BLaER1 treated with 17β-estradiol and CSF1 and Interleukin-3, amounts not matched to agents 10 nM and 100 nM (cell line): ENCODE results near the gene TBC1D16.
"Not testable (repeated sequence)": the region's sequence is repeated elsewhere in the genome, so short reads cannot be mapped to it uniquely, and the experiment has no call there.

Source experiments
- H3K27ac ChIP-seq, 11 experiments: shearing (Covaris generic); formaldehyde crosslinking; 2 replicates each; pipeline ENCODE4 v1.8.1; 2022
- H3K27me3 ChIP-seq, 11 experiments: shearing (Covaris generic); formaldehyde crosslinking; 2 replicates each; pipeline ENCODE4 v1.8.1; 2022
- H3K36me3 ChIP-seq, 11 experiments: shearing (Covaris generic); formaldehyde crosslinking; 2 replicates each; pipeline ENCODE4 v1.8.1; 2022
- H3K4me1 ChIP-seq, 10 experiments: shearing (Covaris generic); formaldehyde crosslinking; 2 replicates each; pipeline ENCODE4 v1.8.1; 2022
- H3K4me2 ChIP-seq, 11 experiments: shearing (Covaris generic); formaldehyde crosslinking; 2 replicates each; pipeline ENCODE4 v1.8.1; 2022
- H3K4me3 ChIP-seq, 10 experiments: shearing (Covaris generic); formaldehyde crosslinking; 2 replicates each; pipeline ENCODE4 v1.8.1; 2022
- H3K9ac ChIP-seq, 11 experiments: shearing (Covaris generic); formaldehyde crosslinking; 2 replicates each; pipeline ENCODE4 v1.8.1; 2022
- H3K9me3 ChIP-seq, 11 experiments: shearing (Covaris generic); formaldehyde crosslinking; replicated peaks in 1 of 11; 2 replicates each; pipeline ENCODE4 v1.8.1; 2022
- H4K20me1 ChIP-seq, 11 experiments: shearing (Covaris generic); formaldehyde crosslinking; 2 replicates each; pipeline ENCODE4 v1.8.1; 2022
- Cebpa-rat ChIP-seq, 11 experiments: shearing (Covaris generic); IDR thresholded peaks; 2 replicates each; pipeline ENCODE4 v1.8.1; 2022

TBC1D16 gene

GRCh38 chr17:79996291-79996690 lies 39.4 kb downstream of the TBC1D16 start:
- H3K4me2 ChIP-seq = peak overlapping the region; percentile 81 to 99 (median 90); a peak in 21 of 22 replicates
- TF ChIP-seq Cebpa-rat (IDR thresholded peaks at IDR 0.05) = no peak
- H4K20me1 ChIP-seq = no peaks in the 10 kb centered on the region; a peak in 1 of 22 replicates
- H3K9ac ChIP-seq = peak overlapping the region in 9 of 11 experiments; percentile 70 to 88 (median 78); a peak in 17 of 22 replicates
- H3K9me3 ChIP-seq = no peaks in the 10 kb centered on the region
- H3K27me3 ChIP-seq = peaks cover 0 to 6% (median 0%) of the 10 kb centered on the region in 11 experiments; a peak in 1 of 22 replicates
- H3K27ac ChIP-seq = peak overlapping the region; percentile 59 to 98 (median 93); a peak in 21 of 22 replicates
- H3K4me1 ChIP-seq = peaks cover 60 to 85% (median 77%) of the 10 kb centered on the region in 10 experiments
- peak overlapping the region in 1 of 10 experiments; percentile 48; a peak in 1 of 20 replicates for H3K4me3 ChIP-seq
- H3K36me3 ChIP-seq = no peaks in the 10 kb centered on the region; a peak in 1 of 22 replicates

GRCh38 chr17:79995696-79996095 lies 40.0 kb downstream of the TBC1D16 start:
- Histone ChIP-seq H3K36me3 (no peaks in the 10 kb centered on the region), H3K4me1 (peaks cover 60 to 91% (median 83%) of the 10 kb centered on the region in 10 experiments), H3K27me3 (peaks cover 0 to 7% (median 0%) of the 10 kb centered on the region in 11 experiments; a peak in 1 of 22 replicates), H4K20me1 (no peaks in the 10 kb centered on the region; a peak in 2 of 22 replicates), H3K9ac (peak overlapping the region in 4 of 11 experiments; percentile 43 to 85 (median 80); a peak in 7 of 22 replicates), H3K27ac (peak overlapping the region in 9 of 11 experiments; percentile 85 to 98 (median 94); a peak in 15 of 22 replicates), H3K4me3 (no peak overlapping the region), H3K9me3 (no peaks in the 10 kb centered on the region), H3K4me2 (peak overlapping the region in 10 of 11 experiments; percentile 81 to 99 (median 92); a peak in 18 of 22 replicates)
- TF ChIP-seq Cebpa-rat (IDR thresholded peaks at IDR 0.05) = no peak

GRCh38 chr17:79994602-79995001 lies 41.1 kb downstream of the TBC1D16 start:
- Histone ChIP-seq H3K4me3 (no peak overlapping the region; a peak in 1 of 20 replicates), H3K4me2 (peak overlapping the region; percentile 82 to 99 (median 99); a peak in 21 of 22 replicates), H3K27me3 (peaks cover 0 to 18% (median under 1%) of the 10 kb centered on the region in 11 experiments; a peak in 9 of 22 replicates), H3K4me1 (peaks cover 60 to 95% (median 87%) of the 10 kb centered on the region in 10 experiments), H4K20me1 (peaks cover 0 to 8% (median 0%) of the 10 kb centered on the region in 11 experiments; a peak in 5 of 22 replicates), H3K36me3 (no peaks in the 10 kb centered on the region), H3K9ac (peak overlapping the region in 8 of 11 experiments; percentile 66 to 85 (median 80); a peak in 12 of 22 replicates), H3K9me3 (no peaks in the 10 kb centered on the region), H3K27ac (peak overlapping the region in 10 of 11 experiments; percentile 63 to 98 (median 94); a peak in 18 of 22 replicates)
- no peak for TF ChIP-seq Cebpa-rat (IDR thresholded peaks at IDR 0.05)

- H4K20me1 ChIP-seq = peaks cover 0 to 12% (median 3%) of the 10 kb centered on the region in 11 experiments; a peak in 7 of 22 replicates
- peaks cover 60 to 97% (median 89%) of the 10 kb centered on the region in 10 experiments for H3K4me1 ChIP-seq
- peak overlapping the region in 10 of 11 experiments; percentile 44 to 85 (median 80); a peak in 19 of 22 replicates for H3K9ac ChIP-seq
- not testable (repeated sequence) for H3K36me3 ChIP-seq, H3K9me3 ChIP-seq
- peak overlapping the region in 6 of 10 experiments; percentile 18 to 70 (median 41); a peak in 9 of 20 replicates for H3K4me3 ChIP-seq
- peak overlapping the region in 10 of 11 experiments; percentile 63 to 98 (median 94); a peak in 21 of 22 replicates for H3K27ac ChIP-seq
- peak overlapping the region; percentile 82 to 99 (median 99) for H3K4me2 ChIP-seq
- peaks cover 0 to 22% (median 4%) of the 10 kb centered on the region in 11 experiments; a peak in 13 of 22 replicates for H3K27me3 ChIP-seq
Observed at GRCh38 chr17:79994228-79994569, 41.5 kb downstream of the TBC1D16 start.

- Histone ChIP-seq H3K4me3 (peak overlapping the region in 9 of 10 experiments; percentile 18 to 70 (median 61); a peak in 16 of 20 replicates), H4K20me1 (peaks cover 0 to 18% (median 6%) of the 10 kb centered on the region in 11 experiments; a peak in 8 of 22 replicates), H3K27ac (peak overlapping the region; percentile 43 to 98 (median 93); a peak in 21 of 22 replicates), H3K9me3 (no peaks in the 10 kb centered on the region), H3K9ac (peak overlapping the region; percentile 44 to 85 (median 79)), H3K4me2 (peak overlapping the region; percentile 82 to 100 (median 99)), H3K27me3 (peaks cover 0 to 28% (median 10%) of the 10 kb centered on the region in 11 experiments; a peak in 14 of 22 replicates), H3K36me3 (no peaks in the 10 kb centered on the region), H3K4me1 (peaks cover 65 to 97% (median 89%) of the 10 kb centered on the region in 10 experiments)
- peak in 10 of 11 experiments; percentile 7 to 100 (median 100); a peak in 18 of 22 replicates for TF ChIP-seq Cebpa-rat (IDR thresholded peaks at IDR 0.05)
Observed at GRCh38 chr17:79993390-79994227, 42.1 kb downstream of the TBC1D16 start.

- Histone ChIP-seq H3K9ac (peak overlapping the region; percentile 44 to 85 (median 79); a peak in 21 of 22 replicates), H3K27ac (peak overlapping the region; percentile 43 to 98 (median 93); a peak in 21 of 22 replicates), H3K4me2 (peak overlapping the region; percentile 82 to 100 (median 99)), H4K20me1 (peaks cover 0 to 26% (median 9%) of the 10 kb centered on the region in 11 experiments; a peak in 10 of 22 replicates), H3K36me3 (no peaks in the 10 kb centered on the region), H3K4me1 (peaks cover 68 to 97% (median 89%) of the 10 kb centered on the region in 10 experiments), H3K4me3 (peak overlapping the region; percentile 48 to 70 (median 60); a peak in 19 of 20 replicates), H3K9me3 (no peaks in the 10 kb centered on the region), H3K27me3 (peaks cover 0 to 33% (median 14%) of the 10 kb centered on the region in 11 experiments; a peak in 14 of 22 replicates)
- TF ChIP-seq Cebpa-rat (IDR thresholded peaks at IDR 0.05) = no peak
Observed at GRCh38 chr17:79992649-79993389, 42.9 kb downstream of the TBC1D16 start.

- no peak for TF ChIP-seq Cebpa-rat (IDR thresholded peaks at IDR 0.05)
- Histone ChIP-seq H4K20me1 (peaks cover 0 to 31% (median 13%) of the 10 kb centered on the region in 11 experiments; a peak in 14 of 22 replicates), H3K36me3 (no peaks in the 10 kb centered on the region), H3K9me3 (no peaks in the 10 kb centered on the region), H3K4me3 (peak overlapping the region; percentile 48 to 70 (median 60)), H3K9ac (peak overlapping the region; percentile 44 to 85 (median 79); a peak in 21 of 22 replicates), H3K4me1 (peaks cover 68 to 97% (median 90%) of the 10 kb centered on the region in 10 experiments), H3K27ac (peak overlapping the region in 10 of 11 experiments; percentile 63 to 98 (median 94); a peak in 19 of 22 replicates), H3K27me3 (peaks cover 0 to 36% (median 17%) of the 10 kb centered on the region in 11 experiments; a peak in 14 of 22 replicates), H3K4me2 (peak overlapping the region; percentile 82 to 100 (median 99))
Observed at GRCh38 chr17:79991924-79992648, 43.6 kb downstream of the TBC1D16 start.
